GM10266 (cell line): ENCODE results near the gene SYNE1.

ENCODE experiments used
- DNase-seq: peaks from one replicate; pipeline ENCODE4 v3.0.0; 2012; ENCODE audit errors: extremely low spot score
- TF ChIP-seq, protein P1 (sequence below): IDR thresholded peaks from 2 replicates; pipeline ENCODE4 v1.5.1; 2012; ENCODE audit warnings: mild to moderate bottlenecking, low read depth; ENCODE audit not compliant: control insufficient read depth, insufficient read depth; ENCODE audit errors: missing control alignments

The SYNE1 gene

DNA sequence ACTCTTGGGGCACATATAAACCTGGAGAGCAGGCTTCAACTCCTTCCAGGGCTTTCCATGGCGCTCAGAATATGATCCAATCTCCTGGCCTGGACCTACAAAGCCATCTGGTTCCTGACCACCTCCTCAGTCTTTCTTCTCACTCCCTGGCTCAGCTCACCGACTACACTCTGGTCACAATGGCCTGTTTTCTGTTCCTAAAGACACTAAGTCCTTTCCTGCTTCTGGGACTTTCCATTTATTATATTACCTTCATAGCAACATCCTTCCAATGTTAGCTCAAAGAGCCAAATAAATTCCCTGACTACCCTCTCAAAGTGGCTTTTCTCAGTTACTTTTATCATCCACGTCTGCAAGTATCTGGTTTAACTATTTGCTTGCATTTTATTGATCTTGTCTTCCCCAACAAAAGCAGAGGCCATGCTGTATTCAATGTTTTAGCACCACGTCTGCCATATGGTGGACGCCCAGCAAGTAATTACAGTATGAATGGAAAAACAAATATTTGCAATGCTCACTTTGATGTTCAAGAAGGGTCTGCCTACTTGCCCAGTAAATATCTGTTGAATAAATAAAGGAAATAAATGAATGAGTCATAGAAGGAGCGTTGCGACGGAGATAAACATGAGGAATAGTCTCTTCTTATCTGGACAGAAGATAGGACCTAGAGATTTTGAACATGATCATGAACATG is 501.3 kb downstream of the SYNE1 start:
- TF ChIP-seq, protein P1, sequence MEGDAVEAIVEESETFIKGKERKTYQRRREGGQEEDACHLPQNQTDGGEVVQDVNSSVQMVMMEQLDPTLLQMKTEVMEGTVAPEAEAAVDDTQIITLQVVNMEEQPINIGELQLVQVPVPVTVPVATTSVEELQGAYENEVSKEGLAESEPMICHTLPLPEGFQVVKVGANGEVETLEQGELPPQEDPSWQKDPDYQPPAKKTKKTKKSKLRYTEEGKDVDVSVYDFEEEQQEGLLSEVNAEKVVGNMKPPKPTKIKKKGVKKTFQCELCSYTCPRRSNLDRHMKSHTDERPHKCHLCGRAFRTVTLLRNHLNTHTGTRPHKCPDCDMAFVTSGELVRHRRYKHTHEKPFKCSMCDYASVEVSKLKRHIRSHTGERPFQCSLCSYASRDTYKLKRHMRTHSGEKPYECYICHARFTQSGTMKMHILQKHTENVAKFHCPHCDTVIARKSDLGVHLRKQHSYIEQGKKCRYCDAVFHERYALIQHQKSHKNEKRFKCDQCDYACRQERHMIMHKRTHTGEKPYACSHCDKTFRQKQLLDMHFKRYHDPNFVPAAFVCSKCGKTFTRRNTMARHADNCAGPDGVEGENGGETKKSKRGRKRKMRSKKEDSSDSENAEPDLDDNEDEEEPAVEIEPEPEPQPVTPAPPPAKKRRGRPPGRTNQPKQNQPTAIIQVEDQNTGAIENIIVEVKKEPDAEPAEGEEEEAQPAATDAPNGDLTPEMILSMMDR, result no peak
- no peak for DNase-seq

- TF ChIP-seq, protein P1, result no peak
- DNase-seq, result no peak
Observed at GRCh38 chr6:152130441-152130840, 506.7 kb downstream of the SYNE1 start.

DNA sequence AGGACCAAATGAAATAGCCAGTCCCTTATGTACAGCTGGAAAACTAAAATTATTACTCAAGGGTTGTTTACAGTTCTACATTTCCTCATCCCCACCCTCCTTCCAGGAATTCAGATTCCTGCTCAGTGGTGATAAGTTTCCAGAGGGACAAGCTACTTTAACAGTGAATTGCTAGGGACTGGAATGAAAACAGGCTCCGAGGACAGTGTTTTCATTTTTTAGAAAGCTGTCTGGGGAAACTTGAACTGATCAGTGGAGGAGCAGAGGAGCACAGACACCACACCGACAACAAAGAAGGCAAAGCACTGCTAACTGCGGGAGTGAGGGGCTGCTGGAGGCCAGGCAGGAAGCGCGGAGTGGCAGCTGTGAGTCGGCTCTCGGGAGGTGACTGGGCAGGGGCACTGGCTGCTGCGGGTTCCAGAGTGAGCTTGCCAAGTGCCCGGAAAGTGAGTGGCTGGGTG is 507.4 kb downstream of the SYNE1 start:
- TF ChIP-seq, protein P1, result no peak
- DNase-seq, result no peak

DNA sequence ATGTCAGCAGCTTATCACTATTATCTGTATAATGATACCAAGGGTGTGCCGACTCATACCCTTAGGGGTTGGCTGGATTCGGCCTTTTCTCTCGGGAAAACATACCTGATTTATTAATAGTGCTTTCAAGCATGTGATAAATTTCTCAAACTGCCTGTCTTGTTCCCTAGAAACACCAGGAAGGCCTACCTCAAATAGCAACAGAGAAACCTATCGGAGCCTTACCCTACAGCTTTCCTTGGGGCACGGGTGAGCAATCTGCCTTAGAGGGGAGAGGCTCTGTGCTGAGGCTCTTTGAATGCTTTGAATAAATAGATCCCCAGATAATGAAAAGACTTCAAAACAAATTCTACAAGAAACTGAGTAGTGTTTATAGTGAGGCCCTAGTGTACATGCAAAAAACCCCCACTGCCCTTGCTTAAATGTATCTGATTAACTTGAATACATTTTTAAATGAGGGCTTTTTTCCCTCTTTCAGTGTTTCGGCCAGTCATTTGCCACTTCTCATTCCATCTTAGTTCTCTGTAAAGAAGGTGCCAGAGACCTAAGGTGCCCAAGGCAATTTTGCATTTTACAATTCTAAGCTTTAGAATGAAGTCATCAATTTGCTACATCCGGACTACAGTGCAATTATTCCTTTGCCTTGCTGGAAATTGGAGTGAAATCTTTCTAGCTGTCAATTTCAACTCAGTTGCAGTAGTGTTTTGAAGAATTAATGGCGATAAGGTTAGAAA is 509.6 kb downstream of the SYNE1 start:
- TF ChIP-seq, protein P1, result no peak
- no peak for DNase-seq

DNA sequence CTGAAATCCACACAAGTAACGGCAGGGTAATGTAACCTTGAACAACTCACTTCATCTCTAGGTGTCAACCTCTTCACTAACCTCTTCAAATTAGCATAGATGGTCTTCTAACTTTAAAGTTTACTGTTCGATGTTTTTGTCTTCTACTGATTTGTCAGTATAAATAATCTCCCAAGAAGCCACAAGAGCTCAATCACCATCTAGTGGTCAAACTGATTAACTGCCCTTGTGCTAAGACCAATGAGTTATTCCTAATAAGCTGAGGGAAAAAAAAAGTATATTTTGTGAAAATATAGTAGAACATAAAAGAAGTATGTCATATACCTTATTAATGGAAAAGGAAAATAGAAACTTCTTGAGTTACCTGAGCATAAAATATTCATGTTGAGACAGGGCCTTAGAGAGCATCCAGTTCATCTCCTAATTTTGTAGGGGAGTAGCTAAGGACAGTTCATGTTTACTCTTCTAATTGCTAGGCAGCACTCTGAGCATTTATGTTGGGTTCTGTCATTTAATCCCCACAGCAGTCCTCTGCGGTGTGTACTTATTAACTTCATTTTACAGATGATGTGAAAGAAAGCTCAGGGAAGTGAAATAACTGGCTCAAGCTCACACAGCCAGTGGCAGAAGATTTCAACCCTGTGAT is 512.6 kb downstream of the SYNE1 start:
- peak; percentile 49 for DNase-seq

DNA sequence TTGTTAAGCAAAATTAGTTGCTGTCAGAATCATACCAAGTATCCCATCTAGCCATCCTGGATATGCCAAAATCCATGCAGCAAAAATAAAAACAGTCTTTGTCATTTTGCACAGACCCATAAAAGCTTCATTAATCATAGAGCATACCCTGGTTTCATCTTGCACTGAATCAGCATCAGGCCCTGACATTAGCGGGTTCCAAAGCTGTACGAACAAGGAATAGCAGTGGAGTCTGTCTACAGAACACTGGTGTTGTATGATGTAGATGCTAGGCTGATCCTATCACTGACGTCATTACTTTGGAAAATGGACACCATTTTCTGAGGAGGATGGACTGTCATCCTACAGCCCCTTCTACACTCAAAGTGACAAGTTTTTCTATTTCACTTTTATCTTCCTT is 514.1 kb downstream of the SYNE1 start:
- no peak for DNase-seq

More for the DNA sequence above, 512.6 kb downstream of the SYNE1 start:
- TF ChIP-seq, protein P1, result peak; percentile 68

More for the DNA sequence above, 514.1 kb downstream of the SYNE1 start:
- TF ChIP-seq, protein P1, result no peak
